Lung (tissue), 12 donors: ENCODE measurements around the gene C16orf92. TPM values are rescaled to one million over a fixed set of nuclear protein-coding genes. Genes with fewer than 3 reads are reported as not detected.

ENCODE experiments used
- ATAC-seq: fragments of 200-7000 bp; cut with Tn5 transposase; one replicate; pipeline ENCODE4 v1.9.1; 2020; ENCODE audit warnings: moderate number of reproducible peaks; ENCODE audit not compliant: insufficient read depth, low FRiP score
- DNase-seq, 3 donors: peaks; one replicate each; pipeline ENCODE4 v3.0.0-alpha.2; 2013 to 2017
- H3K27ac ChIP-seq, 2 donors: one replicate each; pipeline ENCODE4 v1.5.1; 2013; ENCODE audit warnings: mild to moderate bottlenecking in 2 of 2, moderate library complexity in 2 of 2, control low read depth in 1 of 2, inconsistent platforms in 1 of 2, low read depth in 1 of 2, low read length in 1 of 2
- H3K27me3 ChIP-seq, 3 donors: one replicate each; pipeline ENCODE4 v1.5.1; 2013; ENCODE audit warnings: low read length in 2 of 3; ENCODE audit not compliant: control insufficient read depth in 3 of 3, insufficient read depth in 3 of 3
- H3K36me3 ChIP-seq, 4 donors: one replicate each; pipeline ENCODE4 v1.5.1; 2013; ENCODE audit warnings: low read length in 4 of 4, mild to moderate bottlenecking in 1 of 4, moderate library complexity in 1 of 4; ENCODE audit not compliant: control insufficient read depth in 4 of 4, insufficient read depth in 4 of 4
- H3K4me1 ChIP-seq, 5 donors: one replicate each; pipeline ENCODE4 v1.5.1; 2013; ENCODE audit warnings: low read length in 5 of 5, mild to moderate bottlenecking in 2 of 5, moderate library complexity in 1 of 5; ENCODE audit not compliant: control insufficient read depth in 5 of 5, insufficient read depth in 5 of 5
- H3K4me3 ChIP-seq: one replicate; pipeline ENCODE4 v1.5.1; 2013; ENCODE audit warnings: mild to moderate bottlenecking, control low read depth, moderate library complexity
- H3K9ac ChIP-seq, 2 donors: one replicate each; pipeline ENCODE4 v1.5.1; 2013; ENCODE audit warnings: low read length in 2 of 2, control low read depth in 1 of 2; ENCODE audit not compliant: insufficient read depth in 1 of 2
- H3K9me3 ChIP-seq, 4 donors: one replicate each; pipeline ENCODE4 v1.5.1; 2013; ENCODE audit warnings: low read length in 3 of 4, mild to moderate bottlenecking in 1 of 4, moderate library complexity in 1 of 4; ENCODE audit not compliant: control insufficient read depth in 4 of 4, insufficient read depth in 3 of 4
- CTCF ChIP-seq: IDR thresholded peaks from 2 replicates; pipeline ENCODE4 v1.5.1; 2012; ENCODE audit warnings: mild to moderate bottlenecking; ENCODE audit errors: control extremely low read depth, extremely low read depth
- WGBS, 2 donors: extraction: QIAGEN DNeasy Blood & Tissue Kit; methylation state at CpG; one replicate each; pipeline ENCODE4 v1.1.7; 2013; 5-methylcytosine and 5-hydroxymethylcytosine counted together
- polyA plus RNA-seq, 2 donors: library from polyadenylated mRNA; stranded (reverse); fragments of 200-250 nt; gene quantifications; one replicate each; pipeline ENCODE4 v1.2.1, GENCODE V29; 2013
- total RNA-seq, 2 donors: library from RNA; depleted of rRNA in 1 of 2; stranded (reverse); fragments of >200 nt in 1 of 2; gene quantifications; one replicate each; pipeline ENCODE4 v1.2.1, GENCODE V29; 2014 to 2021
- donor health status: control.
- donor health status: control.
- donor health status: Bipolar disorder and iron deficiency.
- donor health status: healthy.
- donor health status: DM: yes; HTN: yes; CAD: no.

The C16orf92 gene
- total and polyA plus RNA-seq, 4 donors, result not detected

- TF ChIP-seq CTCF, result no peak
- 85 to 94% methylated on average over 19 of the region's 19 CpGs for WGBS, 2 donors
- Histone ChIP-seq H3K9ac (no peak overlapping the region), H3K27ac (no peak overlapping the region), H3K4me1 (no peaks in the 10 kb centered on the region), H3K9me3 (no peaks in the 10 kb centered on the region), H3K4me3 (no peak overlapping the region), H3K36me3 (peaks cover 0 to 26% (median 1%) of the 10 kb centered on the region in 4 donors), H3K27me3 (no peaks in the 10 kb centered on the region)
- DNase-seq, result no peak
- ATAC-seq, result no peak
Measured at GRCh38 chr16:30002614-30003346, 20.2 kb upstream of the C16orf92 start.

GRCh38 chr16:30003670-30004423 lies 19.2 kb upstream of the C16orf92 start:
- Histone ChIP-seq H3K9me3 (no peaks in the 10 kb centered on the region), H3K36me3 (peaks cover 0 to 26% (median 1%) of the 10 kb centered on the region in 4 donors), H3K27me3 (peaks cover 0 to 2% (median 0%) of the 10 kb centered on the region in 3 donors), H3K9ac (no peak overlapping the region), H3K4me3 (no peak overlapping the region), H3K27ac (peak overlapping the region in 1 of 2 donors; percentile 9), H3K4me1 (no peaks in the 10 kb centered on the region)
- TF ChIP-seq CTCF, result no peak
- DNase-seq, result no peak
- 86 to 93% methylated on average over 17 of the region's 17 CpGs for WGBS, 2 donors
- ATAC-seq, result no peak

- 68 to 75% methylated on average over 17 to 19 of the region's 19 CpGs for WGBS, 2 donors
- Histone ChIP-seq H3K36me3 (peaks cover 0 to 26% (median 1%) of the 10 kb centered on the region in 4 donors), H3K9ac (no peak overlapping the region), H3K27me3 (peaks cover 0 to 4% (median 3%) of the 10 kb centered on the region in 3 donors), H3K9me3 (peaks cover 0 to 2% (median 0%) of the 10 kb centered on the region in 4 donors), H3K4me1 (no peaks in the 10 kb centered on the region), H3K4me3 (no peak overlapping the region), H3K27ac (peak overlapping the region in 1 of 2 donors; percentile 26)
- no peak for DNase-seq
- no peak for ATAC-seq
- no peak for TF ChIP-seq CTCF
Measured at GRCh38 chr16:30004424-30004776, 18.6 kb upstream of the C16orf92 start.
